B cell (primary cell): ENCODE measurements around the gene CDK6. TPM values are rescaled to one million over a fixed set of nuclear protein-coding genes. Genes with fewer than 3 reads are reported as not detected.

ENCODE experiments used
- ATAC-seq: fragments of 200-7000 bp; cut with Tn5 transposase; one replicate; pipeline ENCODE4 v1.10.0; 2021; ENCODE audit warnings: low read depth, mild to moderate bottlenecking, moderate number of reproducible peaks, moderate library complexity
- CTCF ChIA-PET: fragments of 350-600 bp; sonication (Branson Sonifier 250); formaldehyde crosslinking; loops from one replicate; lab custom pipeline; 2021; ENCODE audit warnings: antibody characterized with exemption, inconsistent platforms; lab: Charles Lee
- POLR2A ChIA-PET: fragments of 350-600 bp; sonication (Branson Sonifier 250); formaldehyde crosslinking; loops from one replicate; lab custom pipeline; 2021; ENCODE audit warnings: antibody characterized with exemption; lab: Charles Lee
- DNase-seq: peaks from one replicate; pipeline ENCODE4 v3.0.0; 2013
- H2AFZ ChIP-seq: 2 replicates; pipeline ENCODE4 v1.6.1; 2012; ENCODE audit warnings: mild to moderate bottlenecking, low read depth, low read length; ENCODE audit not compliant: insufficient read depth, poor library complexity, severe bottlenecking
- H3K27ac ChIP-seq, 2 donors: 1 replicate in 1 of 2; 2 replicates in 1 of 2; pipeline ENCODE4 v1.5.1; 2012 to 2013; ENCODE audit warnings: low read length in 2 of 2, mild to moderate bottlenecking in 2 of 2, moderate library complexity in 1 of 2
- H3K27me3 ChIP-seq, 4 experiments: fragments of 200-600 bp in 1 of 4; sonication (generic) in 1 of 4; replicated peaks in 1 of 4; 1 replicate in 2 of 4; 2 replicates in 2 of 4; pipeline versions ENCODE4 v1.6.1 to v1.7.0; 2013 to 2016; ENCODE audit warnings: low read length in 3 of 4, mild to moderate bottlenecking in 2 of 4, mixed read lengths in 1 of 4, moderate library complexity in 1 of 4; ENCODE audit not compliant: insufficient read depth in 4 of 4, control insufficient read depth in 3 of 4; ENCODE audit errors: control extremely low read depth in 1 of 4
- H3K36me3 ChIP-seq, 2 experiments: replicated peaks in 1 of 2; 1 replicate in 1 of 2; 2 replicates in 1 of 2; pipeline versions ENCODE4 v1.6.1 to v1.7.1; 2013; ENCODE audit warnings: low read length in 1 of 2; ENCODE audit not compliant: insufficient read depth in 2 of 2, control insufficient read depth in 1 of 2; ENCODE audit errors: control extremely low read depth in 1 of 2, extremely low read depth in 1 of 2
- H3K4me1 ChIP-seq, 2 donors: fragments of 200-600 bp in 1 of 2; sonication (generic) in 1 of 2; 1 replicate in 1 of 2; 2 replicates in 1 of 2; pipeline versions ENCODE4 v1.5.1 to v1.6.1; 2013 to 2017; ENCODE audit warnings: low read length in 2 of 2; ENCODE audit not compliant: control insufficient read depth in 2 of 2, insufficient read depth in 2 of 2
- H3K4me2 ChIP-seq: replicated peaks from 2 replicates; pipeline ENCODE3; 2012; ENCODE audit warnings: mild to moderate bottlenecking, low read depth, low read length; ENCODE audit not compliant: poor library complexity, severe bottlenecking
- H3K4me3 ChIP-seq, 5 experiments: fragments of 200-600 bp in 1 of 5; sonication (generic) in 1 of 5; 1 replicate in 3 of 5; 2 replicates in 2 of 5; pipeline versions ENCODE4 v1.5.1 to v1.7.0; 2011 to 2016; ENCODE audit warnings: low read length in 4 of 5, mild to moderate bottlenecking in 4 of 5, low read depth in 2 of 5, control low read depth in 1 of 5, moderate library complexity in 1 of 5; ENCODE audit not compliant: insufficient read depth in 1 of 5; ENCODE audit errors: control extremely low read depth in 1 of 5, extremely low read depth in 1 of 5
- H3K79me2 ChIP-seq: fragments of 200-600 bp; sonication (generic); one replicate; pipeline ENCODE4 v1.6.0; 2016; ENCODE audit warnings: low read length; ENCODE audit not compliant: control insufficient read depth, insufficient read depth
- H3K9ac ChIP-seq: fragments of 200-600 bp; sonication (generic); 2 replicates; pipeline ENCODE4 v1.6.1; 2017; ENCODE audit warnings: mild to moderate bottlenecking, low read length, moderate library complexity
- H3K9me3 ChIP-seq, 3 donors: one replicate each; pipeline versions ENCODE4 v1.6.1 to v1.7.1; 2013; ENCODE audit warnings: low read length in 2 of 3; ENCODE audit not compliant: control insufficient read depth in 2 of 3, insufficient read depth in 1 of 3; ENCODE audit errors: control extremely low read depth in 1 of 3
- H4K20me1 ChIP-seq: 2 replicates; pipeline ENCODE4 v1.6.0; 2012; ENCODE audit warnings: mild to moderate bottlenecking, low read length; ENCODE audit not compliant: insufficient read depth, control insufficient read depth, poor library complexity, severe bottlenecking
- H3K27ac Mint-ChIP-seq: one replicate; pipeline ENCODE4 v1.8.0; 2021; ENCODE audit warnings: mixed read lengths
- H3K27me3 Mint-ChIP-seq: one replicate; pipeline ENCODE4 v1.8.0; 2021; ENCODE audit warnings: mixed read lengths
- H3K4me1 Mint-ChIP-seq: one replicate; pipeline ENCODE4 v1.8.0; 2021; ENCODE audit warnings: mixed read lengths
- H3K4me3 Mint-ChIP-seq: one replicate; pipeline ENCODE4 v1.8.0; 2021; ENCODE audit warnings: mixed read lengths
- H3K9me3 Mint-ChIP-seq: one replicate; pipeline ENCODE4 v1.8.0; 2022; ENCODE audit warnings: mixed read lengths; ENCODE audit not compliant: insufficient read depth
- EZH2 ChIP-seq: IDR thresholded peaks from 2 replicates; pipeline ENCODE4 v1.6.1; 2012; ENCODE audit warnings: borderline replicate concordance, low read depth, mild to moderate bottlenecking, moderate library complexity, low read length; ENCODE audit not compliant: insufficient read depth, poor library complexity, severe bottlenecking
- WGBS: methylation state at CpG from one replicate; pipeline ENCODE4 v1.1.5; 2013; ENCODE audit warnings: missing lambda C conversion rate; ENCODE audit not compliant: insufficient coverage; 5-methylcytosine and 5-hydroxymethylcytosine counted together
- intact Hi-C: fragments of 100-400 bp; cut with micrococcal nuclease; formaldehyde crosslinking; loops from one replicate; pipeline ENCODE4 v1.10.0; 2022
- polyA plus RNA-seq: library from polyadenylated mRNA; depleted of rRNA; stranded (reverse); fragments of >200 nt; gene quantifications from 2 replicates; pipeline ENCODE4 v1.2.3, GENCODE V29; 2012
- total RNA-seq, 2 donors: library from RNA; stranded (reverse); fragments of 120-200 nt in 1 of 2; gene quantifications; 1 replicate in 1 of 2; 2 replicates in 1 of 2; pipeline versions ENCODE4 v1.2.3 to v1.2.4, GENCODE V29; 2013 to 2022
- TF ChIP-seq, protein P1 (sequence below): fragments of 200-600 bp; IDR thresholded peaks from one replicate; pipeline ENCODE4 v1.8.0; 2022; ENCODE audit warnings: antibody characterized with exemption, mild to moderate bottlenecking

Gene CDK6
- total and polyA plus RNA-seq, 2 donors (not counting 1 experiment from before 2014, with no cell fraction given), result 3.0 to 14.6 TPM

DNA sequence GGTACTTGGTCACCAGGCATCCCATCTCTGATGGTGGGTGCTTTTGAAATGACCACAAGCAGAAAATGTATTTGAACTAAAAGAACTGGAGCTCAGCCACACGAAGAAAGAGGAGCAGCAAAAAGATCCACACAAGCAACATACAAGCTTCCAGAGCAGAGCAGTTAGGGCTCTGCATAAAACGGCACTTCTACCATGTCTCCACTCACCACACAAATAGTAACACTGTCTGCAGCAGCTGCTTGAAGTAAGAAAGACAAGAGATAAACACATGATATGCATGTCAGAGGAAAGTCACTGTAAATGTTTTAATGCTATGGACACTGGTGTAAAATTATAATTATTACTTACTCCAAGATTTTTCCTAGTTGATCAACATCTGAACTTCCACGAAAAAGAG is 213.7 kb downstream of the CDK6 start:
- Mint-ChIP-seq H3K27me3 (no peaks in the 10 kb centered on the region), H3K27ac (peak overlapping the region; percentile 71), H3K9me3 (no peaks in the 10 kb centered on the region), H3K4me1 (peaks cover 10% of the 10 kb centered on the region), H3K4me3 (no peak overlapping the region)
- Histone ChIP-seq H3K9me3 (no peaks in the 10 kb centered on the region), H3K4me3 (no peak overlapping the region), H3K4me2 (no peak overlapping the region), H3K27ac (no peak overlapping the region), H3K36me3 (peaks cover 3 to 4% of the 10 kb centered on the region in 2 experiments), H2AFZ (no peak overlapping the region), H3K27me3 (no peaks in the 10 kb centered on the region), H3K79me2 (no peaks in the 10 kb centered on the region), H3K9ac (no peak overlapping the region), H3K4me1 (peaks cover 8 to 9% of the 10 kb centered on the region in 2 donors), H4K20me1 (no peaks in the 10 kb centered on the region)
- ChIA-PET POLR2A (no interaction called here), CTCF (interaction anchor here (1.1 to 5.4 kb wide), 6 partner anchors 10 to 434 kb away, joined by 3 to 26 read pairs (median 12); no protein-coding TSS in a partner anchor)
- no peak for TF ChIP-seq EZH2
- TF ChIP-seq, protein P1, sequence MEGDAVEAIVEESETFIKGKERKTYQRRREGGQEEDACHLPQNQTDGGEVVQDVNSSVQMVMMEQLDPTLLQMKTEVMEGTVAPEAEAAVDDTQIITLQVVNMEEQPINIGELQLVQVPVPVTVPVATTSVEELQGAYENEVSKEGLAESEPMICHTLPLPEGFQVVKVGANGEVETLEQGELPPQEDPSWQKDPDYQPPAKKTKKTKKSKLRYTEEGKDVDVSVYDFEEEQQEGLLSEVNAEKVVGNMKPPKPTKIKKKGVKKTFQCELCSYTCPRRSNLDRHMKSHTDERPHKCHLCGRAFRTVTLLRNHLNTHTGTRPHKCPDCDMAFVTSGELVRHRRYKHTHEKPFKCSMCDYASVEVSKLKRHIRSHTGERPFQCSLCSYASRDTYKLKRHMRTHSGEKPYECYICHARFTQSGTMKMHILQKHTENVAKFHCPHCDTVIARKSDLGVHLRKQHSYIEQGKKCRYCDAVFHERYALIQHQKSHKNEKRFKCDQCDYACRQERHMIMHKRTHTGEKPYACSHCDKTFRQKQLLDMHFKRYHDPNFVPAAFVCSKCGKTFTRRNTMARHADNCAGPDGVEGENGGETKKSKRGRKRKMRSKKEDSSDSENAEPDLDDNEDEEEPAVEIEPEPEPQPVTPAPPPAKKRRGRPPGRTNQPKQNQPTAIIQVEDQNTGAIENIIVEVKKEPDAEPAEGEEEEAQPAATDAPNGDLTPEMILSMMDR, result no peak
- ATAC-seq (no peak), DNase-seq (no peak)
- intact Hi-C loops, result loop anchor here (10.0 kb wide), 1 partner anchor 612 kb away; the partner anchor contains the start of gene VPS50
- WGBS, result no CpG with 5 or more reads among the region's 3 CpGs

DNA sequence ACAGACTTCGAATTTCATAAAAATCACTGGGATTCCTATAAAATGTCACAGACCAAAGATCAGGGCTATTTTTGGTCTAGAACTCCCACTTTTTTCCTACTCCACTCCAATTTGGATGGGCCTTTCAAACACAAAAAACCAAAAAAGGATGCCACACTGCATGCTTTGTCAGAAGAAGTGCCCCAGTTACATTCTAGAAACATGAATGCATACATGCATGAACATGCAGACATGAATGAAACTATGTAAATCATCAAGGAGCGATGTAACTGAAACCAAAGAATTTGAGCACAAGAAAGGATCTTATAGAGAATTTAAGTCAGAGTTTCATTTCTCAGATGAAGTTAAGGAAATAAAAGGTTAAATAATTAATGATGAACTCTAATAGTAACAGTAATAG is 214.3 kb downstream of the CDK6 start:
- no peak for ATAC-seq
- DNase-seq, result no peak
- no peak for TF ChIP-seq EZH2
- TF ChIP-seq, protein P1, result no peak
- Histone ChIP-seq H3K4me1 (peaks cover 8 to 9% of the 10 kb centered on the region in 2 donors), H3K9me3 (no peaks in the 10 kb centered on the region), H3K4me3 (no peak overlapping the region), H4K20me1 (no peaks in the 10 kb centered on the region), H3K27ac (no peak overlapping the region), H3K79me2 (no peaks in the 10 kb centered on the region), H3K27me3 (no peaks in the 10 kb centered on the region), H3K36me3 (peaks cover 3 to 9% of the 10 kb centered on the region in 2 experiments), H3K9ac (no peak overlapping the region), H2AFZ (no peak overlapping the region), H3K4me2 (no peak overlapping the region)
- intact Hi-C loops, result loop anchor here (10.0 kb wide), 1 partner anchor 613 kb away; the partner anchor contains the start of gene VPS50
- Mint-ChIP-seq H3K27ac (no peak overlapping the region), H3K27me3 (no peaks in the 10 kb centered on the region), H3K4me3 (no peak overlapping the region), H3K9me3 (no peaks in the 10 kb centered on the region), H3K4me1 (peaks cover 10% of the 10 kb centered on the region)
- ChIA-PET CTCF (interaction anchor here (0.7 to 5.4 kb wide), 11 partner anchors 11 to 435 kb away, joined by 3 to 28 read pairs (median 5); no protein-coding TSS in a partner anchor), POLR2A (no interaction called here)
- WGBS, result no CpG with 5 or more reads among the region's 2 CpGs
